SJCRH30 (cell line): ENCODE results near the gene AKR1C2. TPM values are rescaled to one million over a fixed set of nuclear protein-coding genes. Genes with fewer than 3 reads are reported as not detected.
"Not testable (repeated sequence)": the region's sequence is repeated elsewhere in the genome, so short reads cannot be mapped to it uniquely, and the experiment has no call there.

Source experiments
- DNase-seq, 2 experiments: peaks; one replicate each; pipeline ENCODE4 v3.0.0-alpha.2; 2015 to 2020
- H3K27ac ChIP-seq: fragments of 250-450 bp; sonication (Bioruptor Pico); 2 replicates; pipeline ENCODE4 v1.5.1; 2020; ENCODE audit warnings: mild to moderate bottlenecking, moderate library complexity
- H3K27me3 ChIP-seq: fragments of 250-450 bp; sonication (Bioruptor Pico); 2 replicates; pipeline ENCODE4 v1.5.1; 2020; ENCODE audit warnings: mild to moderate bottlenecking, moderate library complexity
- H3K36me3 ChIP-seq: fragments of 250-450 bp; sonication (Bioruptor Pico); 2 replicates; pipeline ENCODE4 v1.5.1; 2020; ENCODE audit warnings: mild to moderate bottlenecking, moderate library complexity
- H3K4me1 ChIP-seq: fragments of 250-450 bp; sonication (Bioruptor Pico); 2 replicates; pipeline ENCODE4 v1.5.1; 2020; ENCODE audit warnings: mild to moderate bottlenecking, moderate library complexity
- H3K4me3 ChIP-seq: fragments of 250-450 bp; sonication (Bioruptor Pico); 2 replicates; pipeline ENCODE4 v1.5.1; 2020; ENCODE audit warnings: mild to moderate bottlenecking, moderate library complexity
- H3K9me3 ChIP-seq: fragments of 250-450 bp; sonication (Bioruptor Pico); replicated peaks from 2 replicates; pipeline ENCODE4 v1.5.1; 2020; ENCODE audit warnings: mild to moderate bottlenecking, moderate library complexity
- total RNA-seq: library from RNA; depleted of rRNA; stranded (reverse); fragments of >200 nt; shearing (Covaris generic); gene quantifications from 2 replicates; pipeline ENCODE4 v1.2.3, GENCODE V29; 2014

The AKR1C2 gene
- total RNA-seq, 1 experiment from 2014 or later, result 3.0 TPM

DNA sequence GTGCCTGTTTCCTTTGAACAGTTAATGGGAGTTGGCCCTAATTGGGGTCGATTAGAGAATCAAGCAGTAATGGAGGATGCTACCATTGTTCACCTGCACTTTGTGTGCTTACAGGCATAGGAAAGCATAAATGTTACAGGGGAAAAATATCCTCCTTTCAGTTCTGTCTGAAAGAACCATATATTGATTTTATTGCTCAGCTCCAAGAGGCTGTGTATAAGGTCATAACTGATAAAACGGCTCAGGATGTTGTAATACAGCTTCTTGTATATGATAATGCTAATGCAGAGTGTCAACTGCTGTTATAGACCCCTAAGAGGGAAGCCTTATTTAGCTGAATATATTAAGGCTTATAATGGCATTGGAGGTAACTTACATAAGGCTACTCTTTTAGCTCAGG, 32.9 kb upstream of the AKR1C2 start:
- H3K4me1 ChIP-seq, result peaks cover 8% of the 10 kb centered on the region; the same call in 1 of the 2 replicates
- no peak overlapping the region for H3K4me3 ChIP-seq
- peaks cover 7% of the 10 kb centered on the region for H3K9me3 ChIP-seq
- H3K27me3 ChIP-seq, result no peaks in the 10 kb centered on the region
- H3K36me3 ChIP-seq, result no peaks in the 10 kb centered on the region
- H3K27ac ChIP-seq, result no peak overlapping the region
- DNase-seq, result no peak

DNA sequence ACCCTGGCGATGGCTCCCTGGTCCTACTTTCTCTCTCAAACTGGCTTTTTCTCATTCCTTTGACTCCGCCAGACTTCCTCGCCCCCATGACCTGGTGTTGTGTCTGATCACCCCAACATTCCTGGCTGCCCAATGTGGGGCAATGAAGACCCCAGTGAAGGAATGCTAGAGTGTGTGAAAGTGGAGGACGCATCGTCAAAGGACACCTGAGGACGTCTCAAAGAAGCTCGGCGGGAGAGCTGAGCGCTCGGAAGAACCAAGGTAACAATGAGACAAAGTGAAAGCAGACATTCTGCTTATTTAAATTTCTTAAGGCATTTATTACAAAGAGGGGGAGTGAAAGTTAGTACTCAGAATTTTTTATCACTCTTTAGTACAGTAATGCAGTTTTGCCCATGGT, 31.7 kb upstream of the AKR1C2 start:
- no peak for DNase-seq
- Histone ChIP-seq H3K27me3 (no peaks in the 10 kb centered on the region), H3K27ac (no peak overlapping the region), H3K36me3 (no peaks in the 10 kb centered on the region), H3K9me3 (no peaks in the 10 kb centered on the region), H3K4me1 (no peaks in the 10 kb centered on the region), H3K4me3 (no peak overlapping the region)

DNA sequence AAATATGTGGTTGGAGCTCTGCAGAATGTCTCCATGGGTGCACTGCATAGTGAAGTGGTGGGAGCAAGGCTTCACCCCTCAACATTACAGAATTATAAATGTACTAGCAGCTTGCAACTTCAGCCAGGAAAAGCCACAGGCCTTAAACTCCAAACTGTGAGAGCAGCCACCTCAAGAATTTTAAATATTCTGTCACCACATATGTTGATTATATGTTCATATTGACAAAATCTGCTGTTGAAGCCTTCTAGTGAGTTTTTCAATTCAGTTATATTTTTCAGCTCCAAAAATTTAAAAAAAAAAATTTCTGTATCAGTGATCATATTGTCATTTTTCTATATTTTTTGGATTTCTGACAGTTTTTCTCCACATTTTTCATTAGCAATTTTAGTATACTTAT, 30.9 kb upstream of the AKR1C2 start:
- H3K36me3 ChIP-seq, result no peaks in the 10 kb centered on the region
- DNase-seq, result no peak
- H3K9me3 ChIP-seq, result no peaks in the 10 kb centered on the region
- no peak overlapping the region for H3K4me3 ChIP-seq
- no peaks in the 10 kb centered on the region for H3K4me1 ChIP-seq
- no peak overlapping the region for H3K27ac ChIP-seq
- no peaks in the 10 kb centered on the region for H3K27me3 ChIP-seq

DNA sequence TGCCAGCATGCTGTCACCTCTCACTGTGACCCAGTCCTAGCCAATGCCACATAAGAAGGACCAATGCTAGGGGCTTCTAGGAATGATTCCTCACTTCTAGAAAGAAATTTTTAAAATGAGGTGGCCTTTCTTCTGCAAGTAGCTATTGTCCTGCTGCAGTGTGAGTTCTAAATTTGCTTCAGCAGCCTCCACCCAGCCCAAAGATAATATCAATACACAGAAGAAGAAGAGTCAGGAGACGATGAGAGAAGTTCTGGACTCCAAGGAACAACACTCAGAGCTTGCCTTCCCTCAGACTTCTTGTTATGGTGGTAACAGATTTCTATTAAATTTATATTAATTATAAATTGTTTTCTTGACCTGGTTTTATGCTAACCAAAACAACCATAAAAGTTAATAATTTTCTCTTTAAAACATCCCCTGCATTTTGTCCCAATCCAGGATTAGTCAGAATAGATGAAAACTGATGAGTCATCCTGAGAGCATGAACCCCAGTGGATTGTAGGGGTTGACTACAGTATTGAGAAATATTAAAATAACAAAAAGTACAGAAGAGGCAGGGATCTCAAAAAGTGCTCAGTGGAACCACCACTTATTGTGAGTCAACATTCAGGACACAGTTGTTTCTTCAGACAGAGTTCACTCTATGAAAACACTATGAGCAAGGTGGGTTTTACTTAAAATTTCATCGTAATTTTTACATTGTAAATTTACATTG, 29.6 kb upstream of the AKR1C2 start:
- H3K27me3 ChIP-seq, result no peaks in the 10 kb centered on the region
- no peak overlapping the region for H3K4me3 ChIP-seq
- no peaks in the 10 kb centered on the region for H3K4me1 ChIP-seq
- no peaks in the 10 kb centered on the region for H3K9me3 ChIP-seq
- DNase-seq, result no peak
- no peaks in the 10 kb centered on the region for H3K36me3 ChIP-seq
- no peak overlapping the region for H3K27ac ChIP-seq

DNA sequence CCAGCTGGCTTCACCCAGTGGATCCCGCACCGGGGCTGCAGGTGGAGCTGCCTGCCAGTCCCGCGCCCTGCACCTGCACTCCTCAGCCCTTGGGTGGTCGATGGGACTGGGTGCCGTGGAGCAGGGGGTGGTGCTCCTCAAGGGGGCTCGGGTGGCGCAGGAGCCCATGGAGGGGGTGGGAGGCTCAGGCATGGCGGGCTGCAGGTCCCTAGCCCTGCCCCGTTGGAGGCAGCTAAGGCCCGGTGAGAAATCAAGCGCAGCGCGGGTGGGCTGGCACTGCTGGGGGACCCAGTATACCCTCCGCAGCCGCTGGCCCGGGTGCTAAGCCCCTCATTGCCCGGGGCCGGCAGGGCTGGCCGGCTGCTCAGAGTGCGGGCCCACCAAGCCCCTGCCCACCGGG, 28.8 kb upstream of the AKR1C2 start:
- H3K9me3 ChIP-seq, DNase-seq, H3K36me3 ChIP-seq, H3K27me3 ChIP-seq, H3K27ac ChIP-seq, H3K4me1 ChIP-seq, H3K4me3 ChIP-seq: not testable (repeated sequence)

DNA sequence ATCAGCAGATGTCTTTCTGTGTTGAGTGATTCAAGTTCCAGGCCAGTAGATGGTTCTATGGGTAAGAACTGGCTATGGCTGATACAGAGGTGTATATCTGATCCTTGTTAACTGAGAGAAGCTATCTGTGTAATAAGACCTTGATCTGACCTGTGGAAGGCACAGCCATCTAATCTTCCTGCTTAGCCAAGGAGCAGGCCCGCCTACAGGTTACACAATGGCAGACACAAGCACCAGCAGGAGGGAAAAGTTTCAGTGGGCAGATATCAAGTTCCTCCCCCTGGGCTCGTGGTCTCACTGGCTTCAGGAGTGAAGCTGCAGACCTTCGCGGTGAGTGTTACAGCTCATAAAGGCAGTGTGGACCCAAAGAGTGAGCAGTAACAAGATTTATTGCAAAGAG, 27.9 kb upstream of the AKR1C2 start:
- H3K27me3 ChIP-seq, H3K4me1 ChIP-seq, H3K36me3 ChIP-seq, H3K4me3 ChIP-seq, H3K27ac ChIP-seq, DNase-seq, H3K9me3 ChIP-seq: not testable (repeated sequence)

DNA sequence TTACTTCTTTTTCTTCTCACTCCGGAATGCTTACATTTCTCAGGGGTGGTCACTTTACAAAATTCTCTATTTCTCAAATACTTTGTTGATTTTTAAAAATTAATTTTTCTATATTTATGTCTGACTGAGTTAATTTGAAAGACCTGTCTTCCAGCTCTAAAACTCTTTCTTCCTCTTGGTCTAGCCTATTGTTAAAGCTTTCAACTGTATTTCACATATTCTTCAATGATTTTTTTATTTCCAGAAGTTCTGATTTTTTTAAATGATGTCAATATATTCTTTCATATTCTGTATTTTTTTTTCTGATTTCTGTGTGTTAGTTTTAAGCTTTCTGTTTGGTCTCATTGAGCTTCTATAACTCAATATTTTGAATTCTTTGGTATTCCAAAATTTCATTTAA, 27.3 kb upstream of the AKR1C2 start:
- H3K4me3 ChIP-seq, result no peak overlapping the region
- H3K9me3 ChIP-seq, result no peaks in the 10 kb centered on the region
- H3K36me3 ChIP-seq, result no peaks in the 10 kb centered on the region
- H3K27ac ChIP-seq, result no peak overlapping the region
- no peaks in the 10 kb centered on the region for H3K27me3 ChIP-seq
- no peak for DNase-seq
- H3K4me1 ChIP-seq, result no peaks in the 10 kb centered on the region

GRCh38 chr10:5025461-5025881, 21.8 kb upstream of the AKR1C2 start:
- not testable (repeated sequence) for H3K36me3 ChIP-seq, H3K4me3 ChIP-seq, DNase-seq, H3K27ac ChIP-seq, H3K4me1 ChIP-seq, H3K27me3 ChIP-seq, H3K9me3 ChIP-seq

DNA sequence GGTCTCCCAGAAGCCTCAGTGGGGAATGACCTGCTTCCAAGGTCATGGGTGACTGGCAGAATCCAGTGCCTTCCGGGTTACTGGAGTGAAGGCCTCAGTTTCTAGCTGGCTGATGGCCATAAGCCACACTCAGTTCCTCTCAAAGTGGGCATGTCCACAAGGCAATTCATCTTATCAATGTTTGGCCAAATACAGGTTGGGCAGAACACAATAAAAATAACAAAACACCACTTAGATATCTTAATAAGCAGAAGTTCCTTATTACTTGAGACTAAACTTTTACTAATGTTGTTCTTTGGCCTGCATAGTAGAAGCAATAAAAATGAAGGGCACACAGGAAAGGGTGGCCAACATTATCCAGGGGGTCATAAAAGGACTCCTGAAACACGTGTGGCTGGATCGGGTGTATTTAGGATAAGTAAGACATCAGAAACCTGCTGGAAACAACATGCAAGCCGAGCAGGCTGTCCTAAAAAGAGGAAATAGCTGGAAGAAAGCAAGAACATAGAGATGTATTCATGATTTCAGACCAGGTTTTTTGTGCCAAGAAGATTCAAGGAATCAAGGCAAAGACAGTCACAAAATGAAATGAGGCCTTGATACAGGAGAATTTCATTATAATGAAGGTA, 19.6 kb upstream of the AKR1C2 start:
- DNase-seq, result no peak
- no peaks in the 10 kb centered on the region for H3K9me3 ChIP-seq
- H3K4me3 ChIP-seq, result no peak overlapping the region
- H3K36me3 ChIP-seq, result no peaks in the 10 kb centered on the region
- H3K27me3 ChIP-seq, result no peaks in the 10 kb centered on the region
- peaks cover 14% of the 10 kb centered on the region for H3K4me1 ChIP-seq
- no peak overlapping the region for H3K27ac ChIP-seq

GRCh38 chr10:5021624-5022290, 18.1 kb upstream of the AKR1C2 start:
- not testable (repeated sequence) for H3K27me3 ChIP-seq, H3K4me3 ChIP-seq, DNase-seq, H3K9me3 ChIP-seq, H3K27ac ChIP-seq, H3K36me3 ChIP-seq
- peaks cover 20% of the 10 kb centered on the region for H3K4me1 ChIP-seq

GRCh38 chr10:5019770-5020612, 16.3 kb upstream of the AKR1C2 start:
- DNase-seq, result peak in 1 of 2 experiments; percentile 30
- H3K36me3 ChIP-seq, H3K27me3 ChIP-seq, H3K27ac ChIP-seq, H3K9me3 ChIP-seq, H3K4me3 ChIP-seq: not testable (repeated sequence)
- peaks cover 20% of the 10 kb centered on the region for H3K4me1 ChIP-seq

DNA sequence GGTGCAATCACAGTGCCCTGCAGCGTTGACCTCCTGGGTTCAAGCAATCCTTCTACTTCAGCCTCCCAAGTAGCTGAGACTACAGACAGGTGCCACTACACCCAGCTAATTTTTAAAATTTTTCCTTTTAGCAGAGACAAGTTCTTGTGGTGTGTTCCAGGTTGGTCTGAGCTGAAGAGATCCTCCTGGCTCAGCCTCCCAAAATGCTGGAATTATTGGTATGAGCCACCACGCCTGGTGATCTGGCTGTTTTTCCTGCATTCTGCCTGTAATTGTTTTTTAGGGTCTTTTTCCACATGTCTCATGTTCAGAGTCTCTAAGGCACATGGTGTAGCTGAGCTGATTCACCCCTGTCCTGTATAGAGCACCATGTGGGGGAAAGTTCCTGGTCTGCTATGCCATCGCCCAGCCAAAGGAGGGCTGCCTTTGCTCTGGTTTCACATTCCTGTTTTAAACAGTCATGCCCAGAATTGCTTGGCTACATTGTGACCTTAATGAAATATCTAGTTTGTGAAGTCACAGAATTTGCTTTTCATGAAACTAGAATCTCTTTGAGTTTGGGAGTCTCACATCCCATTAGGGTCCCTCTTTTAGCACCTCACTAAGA, 15.1 kb upstream of the AKR1C2 start:
- not testable (repeated sequence) for H3K36me3 ChIP-seq, H3K9me3 ChIP-seq, H3K4me3 ChIP-seq, H3K27me3 ChIP-seq
- peak; percentile 13 to 42 for DNase-seq
- Histone ChIP-seq H3K27ac (peak overlapping the region; percentile 41), H3K4me1 (peaks cover 20% of the 10 kb centered on the region)

DNA sequence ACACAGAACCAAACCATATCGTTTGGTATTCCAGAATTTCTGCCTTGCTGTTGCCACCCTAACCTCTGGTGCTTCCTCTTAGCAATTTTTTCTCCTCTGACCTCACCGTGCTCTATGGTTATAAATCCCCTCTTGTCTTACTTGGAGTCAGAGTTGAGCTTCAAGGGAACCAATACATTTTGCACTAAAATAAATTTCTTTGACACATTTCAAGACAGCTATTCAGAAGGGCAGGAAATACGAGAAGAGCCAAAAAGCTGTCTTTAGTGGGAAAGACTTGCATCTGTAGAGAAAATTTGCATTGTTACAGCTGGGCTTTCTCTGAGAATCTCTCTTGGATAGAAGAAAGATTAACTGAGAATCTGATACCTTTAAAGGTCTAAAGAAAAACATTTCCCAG, 14.5 kb upstream of the AKR1C2 start:
- H3K36me3 ChIP-seq, result no peaks in the 10 kb centered on the region
- peak in 1 of 2 experiments; percentile 45 for DNase-seq
- no peak overlapping the region for H3K27ac ChIP-seq
- H3K27me3 ChIP-seq, result no peaks in the 10 kb centered on the region
- no peaks in the 10 kb centered on the region for H3K9me3 ChIP-seq
- H3K4me3 ChIP-seq, result no peak overlapping the region
- peaks cover 20% of the 10 kb centered on the region for H3K4me1 ChIP-seq

- Histone ChIP-seq H3K36me3 (no peaks in the 10 kb centered on the region), H3K4me3 (no peak overlapping the region), H3K4me1 (peaks cover 16% of the 10 kb centered on the region), H3K27me3 (no peaks in the 10 kb centered on the region), H3K9me3 (no peaks in the 10 kb centered on the region), H3K27ac (no peak overlapping the region)
- DNase-seq, result peak in 1 of 2 experiments; percentile 2
Observed at GRCh38 chr10:5014936-5015335, 11.3 kb upstream of the AKR1C2 start.
